ENCODE data around the gene WHRN.

Gene WHRN

GRCh38 chr9:114481789-114482188 is 23.5 kb downstream of the WHRN start:
- DNase-seq (ENCODE audit: low read depth in 1 of 2, low spot score in 1 of 2) = no peak
- Histone ChIP-seq H3K27ac (replicated peaks) (no peak overlapping the region), H3K4me3 (replicated peaks; ENCODE audit: insufficient read depth, low read length) (no peak overlapping the region), H3K27me3 (ENCODE audit: insufficient read depth, poor library complexity, severe bottlenecking) (no peaks in the 10 kb centered on the region)
- TF ChIP-seq GABPA (IDR thresholded peaks at IDR 0.05; ENCODE audit: low read depth) = no peak
- no peak for TF ChIP-seq CTCF (IDR thresholded peaks at IDR 0.05; ENCODE audit: insufficient read depth, low read length)
- TF ChIP-seq SPI1 (IDR thresholded peaks at IDR 0.05; ENCODE audit: borderline replicate concordance, low read depth) = no peak
- no peak for TF ChIP-seq REST (IDR thresholded peaks at IDR 0.05; ENCODE audit: insufficient replicate concordance, low read depth)
- TF ChIP-seq POLR2AphosphoS5 (IDR thresholded peaks at IDR 0.05; ENCODE audit: low read depth) = no peak

GRCh38 chr9:114480746-114481435 is 24.4 kb downstream of the WHRN start:
- H3K4me3 ChIP-seq (replicated peaks; ENCODE audit: insufficient read depth, low read length) = no peak overlapping the region
- TF ChIP-seq CTCF (IDR thresholded peaks at IDR 0.05; ENCODE audit: insufficient read depth, low read length) = no peak
- no peak for TF ChIP-seq SPI1 (IDR thresholded peaks at IDR 0.05; ENCODE audit: borderline replicate concordance, low read depth)
- no peak for TF ChIP-seq GABPA (IDR thresholded peaks at IDR 0.05; ENCODE audit: low read depth)
- TF ChIP-seq POLR2AphosphoS5 (IDR thresholded peaks at IDR 0.05; ENCODE audit: low read depth) = no peak
- no peak for TF ChIP-seq REST (IDR thresholded peaks at IDR 0.05; ENCODE audit: insufficient replicate concordance, low read depth)
- H3K27me3 ChIP-seq (ENCODE audit: insufficient read depth, poor library complexity, severe bottlenecking) = no peaks in the 10 kb centered on the region
- no peak overlapping the region for H3K27ac ChIP-seq (replicated peaks)
- DNase-seq (ENCODE audit: low read depth in 1 of 2, low spot score in 1 of 2) = no peak

- no peaks in the 10 kb centered on the region for H3K27me3 ChIP-seq (ENCODE audit: insufficient read depth, poor library complexity, severe bottlenecking)
Observed at GRCh38 chr9:114478871-114479270, 26.4 kb downstream of the WHRN start.

More at GRCh38 chr9:114478871-114479270, 26.4 kb downstream of the WHRN start:
- Histone ChIP-seq H3K27ac (replicated peaks) (no peak overlapping the region), H3K4me3 (replicated peaks; ENCODE audit: insufficient read depth, low read length) (no peak overlapping the region)
- DNase-seq (ENCODE audit: low read depth in 1 of 2, low spot score in 1 of 2) = no peak
- no peak for TF ChIP-seq REST (IDR thresholded peaks at IDR 0.05; ENCODE audit: insufficient replicate concordance, low read depth)
